AG09319 (cell line): ENCODE measurements around the gene ATP13A3.

Experiments
- DNase-seq: peaks from one replicate; pipeline ENCODE4 v3.0.0-alpha.2; 2010; ENCODE audit warnings: low read depth; ENCODE audit errors: extremely low read depth
- CTCF ChIP-seq: IDR thresholded peaks from 2 replicates; pipeline ENCODE4 v1.5.1; 2011; ENCODE audit warnings: low read depth, mild to moderate bottlenecking, inconsistent platforms, low read length, moderate library complexity

The ATP13A3 gene

GRCh38 chr3:194386066-194386465, 100.7 kb downstream of the ATP13A3 start:
- no peak for TF ChIP-seq CTCF
- DNase-seq: no peak

- TF ChIP-seq CTCF: no peak
- DNase-seq: no peak
These were observed 102.2 kb downstream of the ATP13A3 start for GRCh38 chr3:194384569-194385001.

- DNase-seq: no peak
- TF ChIP-seq CTCF: no peak
These were observed 102.6 kb downstream of the ATP13A3 start for GRCh38 chr3:194384156-194384555.

DNA sequence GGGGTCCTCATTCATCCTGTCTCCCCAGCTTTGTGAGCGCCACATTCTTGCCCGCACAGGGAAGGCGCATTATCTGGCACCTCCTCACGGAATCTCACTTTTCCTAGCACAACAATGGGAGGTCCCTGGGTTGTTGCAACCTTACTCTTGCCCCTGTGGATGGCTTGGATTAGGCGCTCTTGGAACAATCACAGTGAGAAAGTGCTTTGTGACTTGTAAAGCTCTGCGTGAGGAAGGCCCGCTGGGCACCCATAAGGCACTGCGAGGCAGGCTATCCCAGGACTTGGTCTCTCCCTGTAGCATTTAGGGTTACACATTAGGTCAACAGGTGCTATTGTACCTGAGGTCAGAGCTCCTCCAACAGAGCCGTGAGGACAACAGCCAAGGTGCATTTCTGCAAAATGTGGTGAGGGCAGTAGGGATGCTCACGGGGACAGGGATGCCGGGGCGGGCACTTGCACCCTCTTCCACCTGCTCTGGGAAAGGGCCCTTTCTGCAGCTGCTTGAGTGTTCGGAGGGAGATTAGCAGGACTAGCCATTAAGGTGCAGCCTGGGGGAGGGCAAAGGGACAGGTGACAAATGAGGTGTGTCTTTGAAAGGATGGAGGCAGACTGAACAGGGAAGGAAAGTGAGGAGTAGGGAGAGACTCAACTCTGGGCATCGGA, 103.4 kb downstream of the ATP13A3 start:
- no peak for TF ChIP-seq CTCF
- no peak for DNase-seq

DNA sequence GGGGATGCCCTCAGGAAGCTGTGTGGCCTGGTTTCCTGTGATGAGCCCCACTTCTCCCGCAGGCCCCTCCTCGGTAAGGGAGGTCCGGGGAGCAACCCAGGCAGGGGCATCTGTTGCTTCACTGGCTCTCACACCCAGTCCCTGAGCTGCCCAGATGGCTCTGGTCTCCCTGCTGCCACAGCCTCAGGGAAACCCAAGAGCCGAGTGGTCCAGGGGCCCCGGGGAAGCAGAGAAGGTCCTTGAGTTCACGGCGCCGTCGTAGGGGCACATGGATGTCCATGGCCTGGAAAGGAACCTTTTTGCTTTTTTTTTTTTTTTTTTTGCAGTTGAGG, 103.9 kb downstream of the ATP13A3 start:
- no peak for TF ChIP-seq CTCF
- no peak for DNase-seq

GRCh38 chr3:194382196-194382891, 104.5 kb downstream of the ATP13A3 start:
- TF ChIP-seq CTCF: no peak
- no peak for DNase-seq

GRCh38 chr3:194381460-194381875, 105.3 kb downstream of the ATP13A3 start:
- no peak for DNase-seq
- no peak for TF ChIP-seq CTCF
